Measurements from ENCODE around the gene SEC61B.

Gene SEC61B

GRCh38 chr9:99274495-99274894 lies 52.4 kb downstream of the SEC61B start:
- DNase-seq (ENCODE audit: low read depth): no peak

Data from fibroblast of gingiva (primary cell).